ENCODE results near the gene STAC.

Gene STAC

DNA sequence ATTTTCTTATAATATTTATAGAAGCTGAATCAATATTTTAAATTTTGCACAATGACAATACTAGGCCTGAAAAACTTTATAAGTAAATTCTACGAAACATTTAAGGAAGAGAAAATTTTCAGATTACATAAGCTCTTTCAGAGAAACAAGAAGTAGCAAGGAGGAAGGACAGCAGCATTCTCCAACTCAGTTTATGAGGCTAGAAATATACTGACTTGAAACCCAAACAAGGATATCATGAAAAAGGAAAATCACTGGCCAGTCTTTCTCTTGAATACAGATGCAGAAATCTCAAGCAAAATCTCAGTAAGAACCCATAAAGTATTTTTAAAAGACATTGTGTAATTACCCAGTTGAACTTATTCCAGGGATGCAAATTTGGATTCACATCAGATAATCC lies 121.3 kb downstream of the STAC start:
- H3K4me3 ChIP-seq = no peak overlapping the region
- no peak overlapping the region for H3K27ac ChIP-seq

DNA sequence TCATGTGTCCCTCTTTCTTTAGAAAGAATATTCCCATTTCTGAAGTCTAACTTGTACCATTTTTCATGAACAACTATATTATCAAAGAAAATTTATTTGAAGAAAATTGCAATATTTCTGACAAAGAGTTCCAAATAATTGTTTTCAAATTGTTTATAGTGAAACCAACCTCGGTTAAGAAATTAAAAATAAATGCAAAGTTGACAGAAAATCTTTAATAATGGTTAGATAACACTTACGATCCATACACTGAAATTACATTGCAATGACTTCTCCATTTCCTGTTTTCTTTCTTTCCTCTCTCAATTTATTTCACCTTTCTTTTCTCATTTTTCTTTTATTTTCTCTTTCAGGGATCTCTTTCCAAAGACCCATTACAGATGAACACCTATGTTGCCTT lies 125.1 kb downstream of the STAC start:
- Histone ChIP-seq H3K27ac (no peak overlapping the region), H3K4me3 (no peak overlapping the region)

DNA sequence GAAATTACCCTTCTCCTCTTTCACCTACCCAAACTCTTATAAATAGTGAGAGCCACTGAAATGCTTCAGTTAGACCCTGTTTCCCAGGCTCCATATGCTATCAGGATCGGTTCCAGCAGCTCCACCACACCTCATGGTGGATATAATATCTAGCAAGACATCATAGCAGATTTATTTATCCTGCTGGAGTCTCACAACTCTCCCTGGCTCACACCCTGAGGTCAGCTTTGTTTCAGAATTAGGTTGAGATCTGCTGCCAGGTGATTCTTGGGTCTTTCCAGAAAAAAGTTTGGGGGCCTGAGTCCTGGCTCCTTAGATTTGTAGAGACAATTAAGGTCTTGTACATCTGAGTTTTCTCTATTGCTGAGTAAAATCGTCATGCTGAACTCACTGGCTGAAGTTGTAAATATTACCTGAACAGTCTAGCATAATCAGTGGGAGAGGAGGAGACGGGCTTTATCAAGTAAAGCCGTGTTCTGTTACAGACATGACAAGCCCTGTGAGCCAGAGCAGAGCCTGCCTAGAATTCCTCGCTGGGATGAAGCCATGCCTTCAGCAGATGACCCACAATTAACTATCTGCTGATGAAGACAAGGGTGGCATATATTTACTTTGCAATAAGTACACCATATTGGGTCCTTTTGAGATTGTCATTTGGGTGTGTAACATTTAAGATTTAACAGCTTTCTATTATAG lies 131.6 kb downstream of the STAC start:
- no peak overlapping the region for H3K4me3 ChIP-seq
- H3K27ac ChIP-seq = no peak overlapping the region

DNA sequence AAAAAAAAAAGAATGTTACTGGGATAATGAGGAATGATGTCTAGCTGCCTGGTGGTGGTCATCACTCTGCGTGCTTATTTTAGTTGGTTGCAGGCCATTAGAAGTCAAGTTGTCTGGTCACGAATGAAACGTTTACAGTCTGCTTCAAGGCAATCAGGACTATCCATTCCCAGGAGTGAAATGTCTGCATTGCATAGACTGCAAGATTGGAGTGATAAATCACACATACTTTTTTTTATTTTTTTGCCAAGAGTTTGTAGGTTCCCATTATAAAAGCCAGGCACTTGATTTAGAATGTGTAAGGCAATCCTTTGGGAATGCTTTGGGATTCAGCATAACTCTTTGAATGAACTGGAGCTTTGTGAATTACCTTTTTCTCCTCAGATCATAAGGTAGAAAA lies 132.3 kb downstream of the STAC start:
- H3K27ac ChIP-seq = no peak overlapping the region

DNA sequence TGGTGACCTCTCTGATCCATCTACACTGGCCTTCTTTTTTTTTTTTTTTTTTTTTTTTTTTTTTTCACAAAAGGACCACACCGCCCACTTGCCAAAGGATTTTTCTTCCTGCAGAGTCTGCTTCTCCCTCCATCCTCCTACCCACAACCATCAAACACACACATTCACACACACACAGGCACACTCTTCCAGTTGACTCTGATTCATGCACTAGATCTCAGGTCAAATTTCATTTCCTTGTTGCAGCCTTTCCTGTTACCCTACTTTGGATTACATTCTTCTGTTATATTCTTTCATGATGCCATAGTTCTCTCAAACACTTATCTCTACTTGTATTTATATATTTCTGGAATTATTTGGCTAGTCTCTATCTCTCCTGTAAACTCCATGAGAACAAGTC lies 133.9 kb downstream of the STAC start:
- H3K27ac ChIP-seq = no peak overlapping the region
- no peak overlapping the region for H3K4me3 ChIP-seq

More for the DNA sequence above, 132.3 kb downstream of the STAC start:
- no peak overlapping the region for H3K4me3 ChIP-seq

DNA sequence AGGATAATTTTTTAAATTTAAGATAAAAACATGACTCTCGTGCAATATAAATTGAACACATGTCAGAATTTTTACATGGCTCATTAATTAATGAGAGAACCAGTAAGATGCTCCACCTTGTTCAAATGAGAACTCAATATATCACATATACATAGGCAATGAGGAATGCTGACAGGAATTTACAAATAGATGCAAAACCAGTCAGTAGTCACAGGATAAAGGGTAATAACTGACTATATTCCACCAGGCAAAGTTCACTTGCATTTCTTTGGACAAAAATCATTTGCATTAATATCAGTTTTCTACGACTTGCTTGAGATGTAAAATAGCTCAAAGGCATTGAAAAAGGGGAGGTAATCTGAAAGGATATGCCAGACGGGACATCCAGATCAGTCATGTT lies 139.4 kb downstream of the STAC start:
- Histone ChIP-seq H3K4me3 (no peak overlapping the region), H3K27ac (no peak overlapping the region)

DNA sequence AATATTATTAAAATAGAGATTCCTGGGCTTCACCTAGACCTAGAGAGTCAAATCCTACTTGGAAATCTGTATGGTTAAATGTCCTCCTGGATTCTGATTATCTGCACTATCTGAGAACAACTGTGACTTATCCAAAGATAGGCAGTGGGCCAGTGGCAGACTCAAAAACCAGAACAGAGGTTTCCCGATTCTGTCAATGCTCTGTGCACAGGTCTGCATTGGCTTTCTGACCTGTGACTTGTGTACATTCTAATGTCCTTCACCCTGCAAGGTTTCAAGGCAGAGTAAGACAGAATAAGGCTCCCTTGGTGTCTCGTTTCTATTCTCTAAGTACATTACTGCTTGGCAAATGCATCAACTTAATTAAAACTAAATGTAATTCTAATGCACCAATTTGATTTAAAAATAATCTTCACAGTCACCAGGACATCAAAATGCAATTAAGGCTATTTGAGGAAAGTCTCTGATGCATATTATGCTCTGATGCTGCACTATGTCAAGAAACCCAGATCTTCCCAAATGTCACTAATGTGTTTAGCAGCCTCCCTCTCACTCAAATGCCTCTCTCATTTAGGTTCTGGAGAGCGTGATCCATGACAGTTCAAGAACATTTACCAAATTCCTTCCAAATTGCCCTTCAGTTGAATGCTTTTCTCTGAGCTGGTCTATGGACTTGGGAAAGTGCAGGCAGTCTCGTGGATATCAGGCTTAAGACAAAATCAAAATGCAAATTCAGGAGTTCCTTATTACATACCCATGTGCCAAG lies 140.1 kb downstream of the STAC start:
- Histone ChIP-seq H3K27ac (no peak overlapping the region), H3K4me3 (no peak overlapping the region)

DNA sequence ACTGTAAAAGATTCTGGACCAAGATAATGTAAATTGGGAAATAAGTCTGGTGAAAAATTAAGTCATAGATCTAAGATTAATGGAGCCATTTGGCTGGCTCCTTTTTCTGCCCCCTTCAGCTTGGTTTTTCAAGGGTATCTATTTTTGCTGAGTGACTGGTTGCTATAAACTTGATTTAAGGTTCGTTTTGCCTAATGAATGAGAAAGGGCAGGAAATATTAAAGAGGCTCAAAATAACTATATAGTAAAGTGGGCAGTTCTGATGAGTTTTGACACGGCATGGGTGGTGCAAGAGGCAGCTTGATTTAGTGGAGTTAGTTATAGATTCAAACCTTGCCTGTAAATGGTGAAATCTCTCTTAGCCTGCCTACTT lies 140.7 kb downstream of the STAC start:
- H3K27ac ChIP-seq = no peak overlapping the region
- no peak overlapping the region for H3K4me3 ChIP-seq

DNA sequence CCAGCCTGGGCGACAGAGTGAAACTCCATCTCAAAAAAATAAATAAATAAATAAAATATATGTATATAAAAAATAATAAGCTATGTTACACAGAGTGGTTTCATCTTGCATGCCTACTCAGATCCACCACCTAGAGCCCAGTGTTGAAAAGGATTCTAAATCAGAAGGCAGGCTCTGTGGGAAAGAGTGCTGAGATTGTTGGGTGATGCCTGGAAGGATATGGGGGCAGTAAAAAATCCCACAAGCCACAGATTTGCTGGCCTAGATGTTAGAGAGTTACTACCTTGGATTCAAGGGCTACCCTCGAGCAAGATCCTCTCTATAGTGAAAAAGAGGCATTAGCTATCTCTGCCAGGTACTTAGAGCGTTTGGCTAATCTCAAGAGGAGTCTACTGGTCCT lies 144.3 kb downstream of the STAC start:
- Histone ChIP-seq H3K4me3 (no peak overlapping the region), H3K27ac (no peak overlapping the region)

DNA sequence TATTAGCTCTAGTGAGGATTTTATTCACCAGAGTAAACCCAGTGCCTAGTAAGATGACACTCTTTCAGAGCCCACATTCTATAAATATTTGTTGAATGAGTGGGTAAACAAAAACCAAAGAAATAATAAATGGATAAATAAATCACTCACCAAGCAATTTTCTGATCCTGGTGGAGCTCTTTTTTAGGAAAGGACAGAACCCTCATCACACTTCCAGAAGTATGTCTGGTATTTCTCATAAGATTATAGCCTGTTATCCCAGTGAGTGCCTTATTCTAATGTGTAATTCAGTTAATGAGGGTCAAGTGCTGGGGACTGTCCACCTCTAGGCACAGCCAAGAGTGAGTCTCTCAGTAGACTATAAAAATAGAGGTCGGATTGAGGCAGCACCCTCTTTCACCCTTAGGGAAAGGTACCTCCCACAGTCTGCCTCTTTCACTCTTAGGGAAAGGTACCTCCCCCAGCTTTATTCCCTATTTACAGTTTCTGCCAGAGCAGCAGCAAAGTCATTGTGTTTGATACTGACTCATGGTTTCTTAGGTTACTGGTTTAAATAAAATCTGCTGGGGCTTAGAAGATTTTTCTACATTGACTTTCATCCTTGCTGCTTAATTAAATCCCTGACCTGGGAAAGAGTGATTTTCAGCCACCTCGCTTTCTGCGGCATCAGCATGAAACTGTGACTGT lies 145.0 kb downstream of the STAC start:
- H3K4me3 ChIP-seq = no peak overlapping the region
- H3K27ac ChIP-seq = no peak overlapping the region

DNA sequence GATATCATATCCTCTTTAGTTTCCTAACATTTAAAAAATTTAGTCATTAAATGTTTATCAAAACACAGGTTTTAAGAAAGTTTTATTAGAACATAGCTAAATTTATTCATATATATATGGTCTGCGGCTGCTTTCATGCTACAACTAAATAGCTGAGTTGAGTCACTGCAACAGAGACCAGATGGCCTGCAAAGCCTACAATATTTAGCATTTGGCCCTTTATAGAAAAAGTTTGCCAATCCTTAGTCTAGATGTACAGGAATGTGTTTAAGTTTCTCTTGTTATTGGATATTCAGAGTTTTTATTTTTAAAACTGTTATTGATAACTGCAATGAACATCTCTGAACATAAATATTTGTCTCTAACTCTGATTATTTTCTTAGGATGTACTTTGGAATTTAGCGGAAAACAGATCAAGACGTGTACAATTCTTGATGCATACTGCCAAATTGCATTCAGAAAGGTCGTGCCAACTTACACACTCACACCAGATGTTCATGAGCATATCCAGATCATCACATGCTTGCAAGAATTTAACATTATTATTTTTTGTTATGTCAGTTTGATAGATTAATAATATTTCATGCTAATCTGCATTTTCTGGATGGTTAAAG lies 157.9 kb downstream of the STAC start:
- no peak overlapping the region for H3K4me3 ChIP-seq
- no peak overlapping the region for H3K27ac ChIP-seq

DNA sequence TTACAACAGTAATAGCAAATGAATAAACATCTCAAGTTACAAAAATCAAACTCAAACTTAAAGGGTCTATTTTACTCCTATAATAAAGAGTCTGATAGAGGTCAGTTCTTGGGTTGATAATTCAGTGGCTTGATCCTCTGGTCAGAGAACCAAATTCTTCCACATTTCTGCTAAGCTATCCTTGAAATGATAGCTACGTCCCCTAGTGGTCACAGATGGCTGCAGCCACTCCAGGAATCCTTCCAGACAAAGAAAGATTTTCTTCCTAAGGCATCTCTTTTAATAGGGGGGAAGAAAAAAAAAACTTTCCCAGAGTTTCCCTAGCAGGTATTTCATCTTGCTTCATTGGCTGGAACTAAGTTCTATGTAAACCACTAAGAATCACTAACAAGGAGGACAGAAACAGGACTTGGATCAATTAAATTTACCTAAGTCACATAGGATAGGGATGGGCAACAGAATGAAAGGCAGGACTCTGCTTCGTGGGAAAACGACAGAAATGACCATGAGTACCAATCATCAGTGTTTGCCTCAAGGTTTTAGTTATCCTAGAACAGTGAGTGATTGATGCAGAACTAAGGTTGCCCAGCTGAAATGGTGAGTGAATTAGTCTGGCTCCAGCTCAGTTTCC lies 160.7 kb downstream of the STAC start:
- Histone ChIP-seq H3K4me3 (no peak overlapping the region), H3K27ac (no peak overlapping the region)

DNA sequence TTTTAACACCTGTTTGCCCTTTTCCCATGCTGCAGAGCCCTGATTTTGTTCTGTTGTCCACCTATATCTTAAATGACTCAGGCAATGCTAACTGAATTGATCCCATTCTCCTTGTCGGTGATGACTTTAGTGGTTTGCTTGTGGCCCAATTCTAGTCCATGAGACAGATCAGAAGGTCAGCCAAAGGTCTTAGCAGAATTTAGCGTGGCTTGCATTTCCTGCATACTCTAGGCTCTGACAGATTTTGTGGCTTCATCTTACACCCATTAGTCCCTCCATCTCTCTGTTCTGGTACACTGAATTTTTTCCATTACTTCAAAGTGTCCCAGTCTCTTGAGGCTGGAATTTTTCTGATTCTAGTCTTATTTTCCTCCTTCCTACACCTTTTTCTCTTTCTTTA lies 161.9 kb downstream of the STAC start:
- Histone ChIP-seq H3K27ac (no peak overlapping the region), H3K4me3 (no peak overlapping the region)

DNA sequence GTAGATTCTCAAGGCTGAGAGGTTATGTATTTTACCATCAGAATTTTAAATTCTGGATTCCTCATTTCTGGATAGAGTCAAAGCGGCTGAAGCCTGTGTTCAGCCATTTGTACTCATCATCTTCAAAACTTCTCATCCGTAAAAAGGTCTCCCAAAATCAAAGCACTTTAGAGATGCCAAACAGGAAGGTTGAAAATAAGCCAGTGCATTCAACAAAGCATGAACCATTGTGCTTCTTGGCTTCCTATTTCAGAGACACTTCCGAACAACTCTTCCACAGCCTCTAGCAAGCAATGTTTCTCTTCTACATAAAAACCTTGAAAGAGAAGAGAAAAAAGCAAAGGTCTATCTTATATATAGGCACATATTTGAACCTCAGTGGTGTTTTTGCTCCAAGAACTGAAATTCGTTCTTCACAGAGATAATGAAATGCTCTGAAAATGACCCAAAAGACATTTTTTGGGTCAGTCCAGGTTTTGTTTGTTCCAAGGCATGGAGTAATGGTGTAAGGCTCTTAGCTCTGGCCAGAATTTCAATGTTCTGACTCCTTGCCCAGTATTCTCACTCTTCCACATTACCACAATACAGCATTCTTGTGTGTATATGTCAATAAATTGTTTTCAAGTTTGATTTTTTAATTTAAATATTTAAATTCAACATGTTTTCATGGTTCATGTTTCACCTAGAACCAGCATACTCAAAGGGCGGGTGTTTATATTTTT lies 163.1 kb downstream of the STAC start:
- H3K27ac ChIP-seq = no peak overlapping the region
- no peak overlapping the region for H3K4me3 ChIP-seq

DNA sequence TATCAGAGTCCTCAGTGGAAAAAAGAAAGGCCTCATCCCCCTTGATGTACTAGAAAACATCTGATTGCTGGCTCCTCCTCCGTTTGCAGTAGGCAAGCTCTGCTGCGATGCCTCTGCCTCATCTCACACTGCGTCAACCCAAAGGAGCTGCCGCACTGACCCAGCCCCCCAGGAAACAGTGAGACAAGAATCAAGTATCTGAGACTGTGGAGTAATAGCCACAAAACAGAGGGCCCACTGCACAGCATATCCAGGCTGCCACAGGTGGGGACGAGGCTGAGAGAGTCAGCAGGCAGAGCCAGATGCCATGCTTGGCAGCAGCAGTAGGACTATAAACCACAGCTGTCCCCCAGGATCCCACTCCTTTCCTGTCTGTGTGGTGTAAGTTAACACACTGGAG lies 165.9 kb downstream of the STAC start:
- Histone ChIP-seq H3K27ac (no peak overlapping the region), H3K4me3 (no peak overlapping the region)

DNA sequence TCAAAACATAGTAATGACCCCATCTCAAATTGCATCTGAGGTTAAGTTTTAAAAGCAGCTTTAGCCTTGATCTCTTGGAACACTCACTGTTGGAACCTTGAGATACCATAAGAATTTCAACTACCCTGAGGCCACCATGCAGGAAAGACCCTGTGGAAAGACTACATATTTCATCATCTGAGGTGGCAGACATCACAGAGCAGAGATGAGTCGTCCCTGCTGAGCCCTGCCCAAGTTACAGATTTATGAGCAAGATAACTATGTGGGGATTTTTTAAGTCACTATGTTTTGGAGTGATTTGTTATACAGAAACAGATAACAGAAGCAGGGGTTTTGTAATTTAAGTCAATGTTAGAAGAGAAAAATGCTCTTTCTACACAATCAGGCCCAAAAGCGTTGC lies 168.4 kb downstream of the STAC start:
- no peak overlapping the region for H3K27ac ChIP-seq
- H3K4me3 ChIP-seq = no peak overlapping the region

DNA sequence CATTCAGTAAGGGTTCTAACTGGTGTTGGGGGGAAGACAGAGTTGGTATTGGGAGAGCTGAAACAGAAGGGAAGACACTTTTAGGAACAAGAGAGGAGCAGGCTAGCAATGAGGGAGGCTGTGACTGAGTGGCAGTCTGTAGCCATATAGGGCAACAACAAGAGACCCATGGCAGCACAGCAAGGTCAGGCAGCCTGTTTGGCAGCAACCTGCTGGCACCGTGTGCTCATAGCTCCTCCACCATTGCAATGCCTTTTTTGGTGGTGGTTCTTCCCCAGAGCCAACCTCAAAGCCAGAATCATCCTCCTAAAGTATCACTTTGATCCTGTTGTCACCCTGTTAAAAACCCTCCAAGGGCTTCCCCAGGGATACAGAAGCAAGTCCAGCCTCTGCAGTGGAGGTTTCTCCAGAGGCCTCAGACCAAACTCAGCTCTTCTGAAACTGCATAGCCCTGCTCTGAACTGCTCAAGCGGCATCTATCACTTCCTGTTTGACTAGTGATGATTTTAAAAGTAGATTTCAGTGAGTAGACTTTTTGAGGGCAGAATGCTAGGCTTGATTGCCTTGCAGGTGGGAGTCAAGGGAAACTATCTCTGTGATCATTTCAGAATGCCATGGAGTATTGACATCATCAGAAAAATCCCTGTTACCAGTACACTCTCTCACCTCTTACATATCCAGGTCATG lies 176.9 kb downstream of the STAC start:
- Histone ChIP-seq H3K27ac (no peak overlapping the region), H3K4me3 (no peak overlapping the region)

DNA sequence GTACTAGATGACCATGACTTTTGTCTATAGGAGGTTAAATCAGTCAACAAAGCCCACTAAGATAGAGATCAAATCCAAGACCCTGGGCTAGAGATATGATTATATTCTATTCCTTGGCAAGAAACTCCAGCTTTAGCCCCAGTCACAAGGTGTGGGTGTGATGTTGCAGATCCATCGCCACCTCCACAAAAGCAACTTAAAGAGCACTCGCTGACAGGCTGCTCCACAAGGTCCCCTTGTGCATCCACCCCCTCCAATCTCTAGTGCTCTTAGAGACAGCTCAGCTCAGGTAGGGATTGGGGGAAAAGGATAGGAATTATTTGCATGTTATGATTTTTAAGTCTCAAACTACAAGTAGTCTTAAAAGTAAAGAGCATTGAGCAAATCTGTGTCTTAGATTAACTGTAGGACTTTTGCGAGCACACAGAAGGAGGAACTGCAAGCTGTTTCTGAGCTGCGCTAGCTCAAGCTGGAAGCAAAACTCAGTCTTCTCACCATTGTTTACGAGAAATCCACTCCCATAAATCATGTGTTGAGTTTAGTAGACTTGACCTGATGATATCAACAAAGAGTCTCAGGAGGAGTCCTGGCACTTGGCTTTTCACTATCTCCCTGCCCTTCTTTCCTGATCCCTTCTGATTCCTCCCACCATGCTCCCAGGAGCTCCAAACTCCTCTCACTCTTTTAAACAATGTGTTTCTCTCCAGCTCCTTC lies 177.6 kb downstream of the STAC start:
- H3K27ac ChIP-seq = no peak overlapping the region
- H3K4me3 ChIP-seq = no peak overlapping the region

Data from skin epidermis (tissue), 12 donors.